HUES48 (cell line): ENCODE measurements around the gene ARHGAP6.

Experiments used
- H3K27ac ChIP-seq: one replicate; pipeline ENCODE4 v1.7.0; 2013; ENCODE audit warnings: low read depth, low read length, inconsistent platforms
- H3K27me3 ChIP-seq: 2 replicates; pipeline ENCODE4 v1.6.1; 2013; ENCODE audit warnings: mild to moderate bottlenecking, low read length; ENCODE audit not compliant: control insufficient read depth, insufficient read depth
- H3K36me3 ChIP-seq: 2 replicates; pipeline ENCODE4 v1.6.1; 2013; ENCODE audit warnings: low read length; ENCODE audit not compliant: control insufficient read depth, insufficient read depth
- H3K4me1 ChIP-seq: 2 replicates; pipeline ENCODE4 v1.6.1; 2013; ENCODE audit warnings: mild to moderate bottlenecking, low read length; ENCODE audit not compliant: control insufficient read depth, insufficient read depth
- H3K4me3 ChIP-seq: 2 replicates; pipeline ENCODE4 v1.5.1; 2013; ENCODE audit warnings: mild to moderate bottlenecking, low read depth, low read length
- H3K9ac ChIP-seq: 2 replicates; pipeline ENCODE4 v1.6.1; 2013; ENCODE audit warnings: mild to moderate bottlenecking, low read depth, low read length, moderate library complexity
- H3K9me3 ChIP-seq: 2 replicates; pipeline ENCODE4 v1.6.1; 2013; ENCODE audit warnings: low read length; ENCODE audit not compliant: control insufficient read depth, insufficient read depth

Gene ARHGAP6

GRCh38 chrX:11397680-11398079, 268.0 kb downstream of the ARHGAP6 start:
- Histone ChIP-seq H3K27ac (no peak overlapping the region), H3K4me3 (no peak overlapping the region), H3K36me3 (no peaks in the 10 kb centered on the region), H3K9ac (no peak overlapping the region), H3K27me3 (no peaks in the 10 kb centered on the region), H3K4me1 (no peaks in the 10 kb centered on the region), H3K9me3 (no peaks in the 10 kb centered on the region)

GRCh38 chrX:11395859-11396258, 269.9 kb downstream of the ARHGAP6 start:
- Histone ChIP-seq H3K4me3 (no peak overlapping the region), H3K36me3 (no peaks in the 10 kb centered on the region), H3K27me3 (no peaks in the 10 kb centered on the region), H3K4me1 (no peaks in the 10 kb centered on the region), H3K9ac (no peak overlapping the region), H3K27ac (no peak overlapping the region), H3K9me3 (no peaks in the 10 kb centered on the region)

GRCh38 chrX:11393949-11394654, 271.6 kb downstream of the ARHGAP6 start:
- H3K27me3 ChIP-seq: no peaks in the 10 kb centered on the region
- no peaks in the 10 kb centered on the region for H3K4me1 ChIP-seq
- no peak overlapping the region for H3K9ac ChIP-seq
- no peak overlapping the region for H3K27ac ChIP-seq
- no peak overlapping the region for H3K4me3 ChIP-seq
- H3K9me3 ChIP-seq: no peaks in the 10 kb centered on the region
- H3K36me3 ChIP-seq: no peaks in the 10 kb centered on the region

GRCh38 chrX:11386812-11387211, 278.9 kb downstream of the ARHGAP6 start:
- Histone ChIP-seq H3K36me3 (no peaks in the 10 kb centered on the region), H3K4me3 (no peak overlapping the region), H3K4me1 (no peaks in the 10 kb centered on the region), H3K27me3 (no peaks in the 10 kb centered on the region), H3K27ac (no peak overlapping the region), H3K9ac (no peak overlapping the region), H3K9me3 (no peaks in the 10 kb centered on the region)

- H3K36me3 ChIP-seq: no peaks in the 10 kb centered on the region
- H3K4me1 ChIP-seq: no peaks in the 10 kb centered on the region
- H3K4me3 ChIP-seq: no peak overlapping the region
- no peaks in the 10 kb centered on the region for H3K27me3 ChIP-seq
- no peaks in the 10 kb centered on the region for H3K9me3 ChIP-seq
- H3K9ac ChIP-seq: no peak overlapping the region
- H3K27ac ChIP-seq: no peak overlapping the region
Measured at GRCh38 chrX:11386001-11386523, 279.7 kb downstream of the ARHGAP6 start.

- Histone ChIP-seq H3K27me3 (no peaks in the 10 kb centered on the region; the same call in 1 of the 2 replicates), H3K4me3 (no peak overlapping the region), H3K36me3 (no peaks in the 10 kb centered on the region), H3K4me1 (no peaks in the 10 kb centered on the region), H3K9ac (no peak overlapping the region), H3K9me3 (no peaks in the 10 kb centered on the region), H3K27ac (no peak overlapping the region)
Measured at GRCh38 chrX:11382930-11383329, 282.8 kb downstream of the ARHGAP6 start.

GRCh38 chrX:11381464-11381863, 284.3 kb downstream of the ARHGAP6 start:
- no peaks in the 10 kb centered on the region for H3K36me3 ChIP-seq
- no peaks in the 10 kb centered on the region for H3K4me1 ChIP-seq
- H3K9me3 ChIP-seq: no peaks in the 10 kb centered on the region
- no peak overlapping the region for H3K4me3 ChIP-seq
- H3K27ac ChIP-seq: no peak overlapping the region
- H3K27me3 ChIP-seq: no peaks in the 10 kb centered on the region; the same call in 1 of the 2 replicates
- H3K9ac ChIP-seq: no peak overlapping the region

GRCh38 chrX:11380187-11380844, 285.4 kb downstream of the ARHGAP6 start:
- H3K9me3 ChIP-seq: no peaks in the 10 kb centered on the region
- no peak overlapping the region for H3K4me3 ChIP-seq
- no peaks in the 10 kb centered on the region; the same call in 1 of the 2 replicates for H3K27me3 ChIP-seq
- no peak overlapping the region for H3K27ac ChIP-seq
- no peaks in the 10 kb centered on the region for H3K36me3 ChIP-seq
- no peak overlapping the region for H3K9ac ChIP-seq
- H3K4me1 ChIP-seq: 0 out of 2 replicates have a peak, but pooled peaks cover 3% of the 10 kb centered on the region

GRCh38 chrX:11376163-11376562, 289.6 kb downstream of the ARHGAP6 start:
- Histone ChIP-seq H3K9me3 (no peaks in the 10 kb centered on the region), H3K9ac (no peak overlapping the region), H3K27ac (no peak overlapping the region), H3K4me3 (no peak overlapping the region), H3K4me1 (peaks cover 17% of the 10 kb centered on the region; the same call in 1 of the 2 replicates), H3K36me3 (no peaks in the 10 kb centered on the region), H3K27me3 (no peaks in the 10 kb centered on the region; the same call in 1 of the 2 replicates)

- Histone ChIP-seq H3K27me3 (no peaks in the 10 kb centered on the region; the same call in 1 of the 2 replicates), H3K9me3 (no peaks in the 10 kb centered on the region), H3K9ac (no peak overlapping the region), H3K27ac (no peak overlapping the region), H3K4me3 (no peak overlapping the region), H3K36me3 (no peaks in the 10 kb centered on the region), H3K4me1 (peaks cover 17% of the 10 kb centered on the region; the same call in 1 of the 2 replicates)
Measured at GRCh38 chrX:11375614-11376119, 290.1 kb downstream of the ARHGAP6 start.

GRCh38 chrX:11374570-11374969, 291.1 kb downstream of the ARHGAP6 start:
- no peaks in the 10 kb centered on the region for H3K9me3 ChIP-seq
- H3K9ac ChIP-seq: no peak overlapping the region
- H3K4me1 ChIP-seq: peaks cover 17% of the 10 kb centered on the region; the same call in 1 of the 2 replicates
- no peak overlapping the region for H3K4me3 ChIP-seq
- no peaks in the 10 kb centered on the region for H3K36me3 ChIP-seq
- no peaks in the 10 kb centered on the region; the same call in 1 of the 2 replicates for H3K27me3 ChIP-seq
- H3K27ac ChIP-seq: no peak overlapping the region
